Mesothelial cell of epicardium (in vitro differentiated cells): ENCODE data around the gene JSRP1. TPM values are rescaled to one million over a fixed set of nuclear protein-coding genes. Genes with fewer than 3 reads are reported as not detected.
A peak's percentile ranks its signal among the peaks of the same experiment; 100 is the strongest.

ENCODE experiments used
- DNase-seq, 2 experiments: peaks; one replicate each; pipeline ENCODE4 v3.0.0; 2021; ENCODE audit warnings: low spot score in 2 of 2; ENCODE audit not compliant: unreplicated experiment in 2 of 2
- H3K27ac Mint-ChIP-seq: 2 replicates; pipeline ENCODE4 v1.8.0; 2021; ENCODE audit warnings: mixed read lengths
- H3K27me3 Mint-ChIP-seq: 2 replicates; pipeline ENCODE4 v1.8.0; 2021; ENCODE audit warnings: low read depth, mixed read lengths
- H3K36me3 Mint-ChIP-seq: 2 replicates; pipeline ENCODE4 v1.8.0; 2021; ENCODE audit warnings: mixed read lengths
- H3K4me1 Mint-ChIP-seq: 2 replicates; pipeline ENCODE4 v1.8.0; 2021; ENCODE audit warnings: mixed read lengths
- H3K4me3 Mint-ChIP-seq: 2 replicates; pipeline ENCODE4 v1.8.0; 2021; ENCODE audit warnings: mild to moderate bottlenecking, moderate library complexity, mixed read lengths
- H3K9me3 Mint-ChIP-seq: 2 replicates; pipeline ENCODE4 v1.8.0; 2021; ENCODE audit warnings: mixed read lengths
- total RNA-seq: library from RNA; stranded (reverse); gene quantifications from 3 replicates; pipeline ENCODE4 v1.2.1, GENCODE V29; 2021
- TF ChIP-seq, protein P1 (sequence below): fragments of 200-600 bp; sonication (generic); IDR thresholded peaks from one replicate; pipeline ENCODE4 v1.5.0; 2021; ENCODE audit warnings: antibody characterized with exemption; ENCODE audit not compliant: unreplicated experiment

Gene JSRP1
- total RNA-seq, 1 donor from 2014 or later = 0.80 TPM

DNA sequence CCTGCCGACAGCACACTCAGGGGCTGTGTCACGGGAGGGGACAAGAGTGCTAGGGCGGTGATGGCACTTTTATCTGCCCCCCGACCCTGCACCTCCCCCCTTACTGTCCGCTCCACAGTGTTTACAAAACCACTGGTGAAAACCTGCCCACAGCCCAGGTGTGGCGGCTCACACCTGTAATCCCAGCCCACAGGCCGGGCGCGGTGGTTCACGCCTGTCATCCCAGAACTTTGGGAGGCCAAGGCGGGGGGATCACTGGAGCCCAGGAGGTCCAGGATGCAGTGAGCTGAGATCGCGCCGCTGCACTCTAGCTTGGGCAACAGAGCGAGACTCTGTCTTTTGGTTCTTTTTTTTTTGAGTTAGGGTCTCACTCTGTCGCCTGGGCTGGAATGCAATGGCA is 39.9 kb upstream of the JSRP1 start:
- H3K36me3 Mint-ChIP-seq = no peaks in the 10 kb centered on the region
- H3K27ac Mint-ChIP-seq = no peak overlapping the region
- no peak for DNase-seq
- H3K27me3 Mint-ChIP-seq = peaks cover 55% of the 10 kb centered on the region
- no peak overlapping the region for H3K4me3 Mint-ChIP-seq
- TF ChIP-seq, protein P1, sequence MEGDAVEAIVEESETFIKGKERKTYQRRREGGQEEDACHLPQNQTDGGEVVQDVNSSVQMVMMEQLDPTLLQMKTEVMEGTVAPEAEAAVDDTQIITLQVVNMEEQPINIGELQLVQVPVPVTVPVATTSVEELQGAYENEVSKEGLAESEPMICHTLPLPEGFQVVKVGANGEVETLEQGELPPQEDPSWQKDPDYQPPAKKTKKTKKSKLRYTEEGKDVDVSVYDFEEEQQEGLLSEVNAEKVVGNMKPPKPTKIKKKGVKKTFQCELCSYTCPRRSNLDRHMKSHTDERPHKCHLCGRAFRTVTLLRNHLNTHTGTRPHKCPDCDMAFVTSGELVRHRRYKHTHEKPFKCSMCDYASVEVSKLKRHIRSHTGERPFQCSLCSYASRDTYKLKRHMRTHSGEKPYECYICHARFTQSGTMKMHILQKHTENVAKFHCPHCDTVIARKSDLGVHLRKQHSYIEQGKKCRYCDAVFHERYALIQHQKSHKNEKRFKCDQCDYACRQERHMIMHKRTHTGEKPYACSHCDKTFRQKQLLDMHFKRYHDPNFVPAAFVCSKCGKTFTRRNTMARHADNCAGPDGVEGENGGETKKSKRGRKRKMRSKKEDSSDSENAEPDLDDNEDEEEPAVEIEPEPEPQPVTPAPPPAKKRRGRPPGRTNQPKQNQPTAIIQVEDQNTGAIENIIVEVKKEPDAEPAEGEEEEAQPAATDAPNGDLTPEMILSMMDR = no peak
- no peaks in the 10 kb centered on the region for H3K9me3 Mint-ChIP-seq
- H3K4me1 Mint-ChIP-seq = peaks cover 3% of the 10 kb centered on the region

DNA sequence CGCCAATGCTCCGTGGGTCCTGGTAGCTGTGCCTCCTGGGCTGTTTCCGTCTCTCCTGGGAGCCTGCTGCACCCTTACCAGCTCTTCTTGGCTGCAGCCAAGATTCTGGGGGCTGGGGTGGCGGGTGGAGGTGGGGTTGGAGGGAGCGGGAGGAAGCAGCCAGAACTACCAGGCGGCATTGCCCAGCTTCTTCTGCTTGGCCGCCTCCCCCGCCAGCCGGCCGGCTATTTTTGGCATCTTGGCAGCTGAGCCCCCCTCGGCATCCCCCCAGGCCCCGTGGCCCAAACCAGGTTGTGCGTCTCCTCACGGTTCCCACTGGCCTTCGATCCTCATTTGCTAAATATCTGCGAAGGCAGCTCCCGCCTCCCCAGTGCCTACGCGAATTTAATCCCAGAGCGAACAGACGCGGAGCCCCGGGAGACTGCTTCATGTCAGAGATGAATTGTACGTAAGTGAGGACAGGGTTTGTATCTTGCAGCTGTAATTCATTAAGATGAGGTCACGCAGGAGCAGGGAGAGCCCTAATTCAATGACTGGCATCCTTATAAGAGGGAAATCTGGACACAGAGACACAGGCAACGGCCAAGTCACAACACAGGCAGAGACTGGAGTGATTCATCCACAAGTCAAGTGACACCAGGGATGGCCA is 38.6 kb upstream of the JSRP1 start:
- TF ChIP-seq, protein P1 = no peak
- Mint-ChIP-seq H3K9me3 (no peaks in the 10 kb centered on the region), H3K4me1 (peaks cover 7% of the 10 kb centered on the region), H3K27ac (no peak overlapping the region), H3K36me3 (no peaks in the 10 kb centered on the region), H3K27me3 (peaks cover 61% of the 10 kb centered on the region), H3K4me3 (no peak overlapping the region)
- no peak for DNase-seq

DNA sequence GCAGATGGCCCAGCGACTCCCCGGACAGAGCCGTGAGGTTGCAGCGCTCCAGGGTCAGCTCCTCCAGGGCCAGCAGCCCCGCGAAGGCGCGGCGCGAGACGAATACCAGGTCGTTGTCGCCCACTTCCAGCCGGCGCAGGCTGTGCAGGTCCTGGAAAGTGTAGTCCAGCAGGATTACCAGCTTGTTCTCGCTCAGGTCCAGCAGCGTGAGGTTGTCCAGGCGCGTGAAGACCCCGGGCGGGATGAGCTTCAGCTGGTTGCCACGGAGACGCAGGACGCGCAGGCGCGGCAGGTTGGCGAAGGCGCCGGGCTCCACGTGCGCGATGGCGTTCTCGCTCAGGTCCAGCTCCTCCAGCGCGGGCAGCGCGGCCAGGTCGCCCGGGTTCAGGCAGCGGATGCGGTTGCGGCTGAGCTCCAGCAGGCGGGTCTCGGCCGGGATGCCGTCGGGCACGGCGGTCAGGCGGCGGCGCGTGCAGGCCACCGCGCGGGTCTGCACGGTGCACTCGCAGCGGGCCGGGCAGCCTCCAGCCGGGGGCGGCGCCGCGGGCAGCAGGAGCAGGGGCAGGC is 35.1 kb upstream of the JSRP1 start:
- Mint-ChIP-seq H3K4me1 (peaks cover 9% of the 10 kb centered on the region), H3K9me3 (no peaks in the 10 kb centered on the region), H3K36me3 (no peaks in the 10 kb centered on the region), H3K27ac (no peak overlapping the region), H3K4me3 (peak overlapping the region; percentile 49), H3K27me3 (peaks cover 89% of the 10 kb centered on the region)
- DNase-seq = peak in 1 of 2 experiments; percentile 75
- TF ChIP-seq, protein P1 = no peak

DNA sequence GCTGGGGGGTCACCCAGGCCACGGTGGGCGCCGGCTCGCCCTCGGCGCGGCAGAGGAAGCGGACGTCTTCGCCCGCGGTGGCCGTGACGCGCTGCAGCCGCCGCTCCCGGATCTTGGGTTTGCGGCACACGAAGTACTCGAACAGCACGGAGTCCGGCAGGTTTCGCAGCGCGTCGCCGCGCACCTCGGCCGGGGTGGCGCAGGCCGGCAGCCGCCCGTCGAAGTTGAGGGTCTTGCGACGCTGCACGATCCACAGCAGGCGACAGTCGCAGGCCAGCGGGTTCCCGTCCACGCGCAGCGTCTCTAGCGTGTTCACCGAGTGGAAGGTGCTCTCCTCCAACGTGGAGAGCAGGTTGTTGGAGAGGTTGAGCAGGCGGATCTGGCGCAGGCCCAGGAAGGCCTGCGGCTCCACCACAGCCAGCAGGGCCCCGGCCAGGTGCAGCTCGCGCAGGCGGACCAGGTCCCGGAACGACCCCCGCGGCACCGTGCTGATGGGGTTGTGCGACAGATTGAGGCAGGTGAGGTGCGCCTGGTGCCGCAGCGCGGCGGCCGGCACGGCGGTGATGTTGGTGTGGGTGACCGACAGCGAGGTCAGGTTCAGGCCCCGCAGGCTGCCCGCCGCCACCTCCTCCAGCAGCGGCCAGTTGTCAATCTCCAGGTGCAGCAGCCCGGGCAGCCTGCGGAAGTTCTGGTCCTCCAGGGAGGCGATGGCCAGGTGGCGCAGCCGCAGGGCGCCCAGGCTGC is 34.4 kb upstream of the JSRP1 start:
- Mint-ChIP-seq H3K27me3 (peaks cover 90% of the 10 kb centered on the region), H3K27ac (no peak overlapping the region), H3K4me1 (peaks cover 9% of the 10 kb centered on the region), H3K36me3 (no peaks in the 10 kb centered on the region), H3K9me3 (no peaks in the 10 kb centered on the region), H3K4me3 (peak overlapping the region; percentile 49)
- TF ChIP-seq, protein P1 = no peak
- DNase-seq = no peak

DNA sequence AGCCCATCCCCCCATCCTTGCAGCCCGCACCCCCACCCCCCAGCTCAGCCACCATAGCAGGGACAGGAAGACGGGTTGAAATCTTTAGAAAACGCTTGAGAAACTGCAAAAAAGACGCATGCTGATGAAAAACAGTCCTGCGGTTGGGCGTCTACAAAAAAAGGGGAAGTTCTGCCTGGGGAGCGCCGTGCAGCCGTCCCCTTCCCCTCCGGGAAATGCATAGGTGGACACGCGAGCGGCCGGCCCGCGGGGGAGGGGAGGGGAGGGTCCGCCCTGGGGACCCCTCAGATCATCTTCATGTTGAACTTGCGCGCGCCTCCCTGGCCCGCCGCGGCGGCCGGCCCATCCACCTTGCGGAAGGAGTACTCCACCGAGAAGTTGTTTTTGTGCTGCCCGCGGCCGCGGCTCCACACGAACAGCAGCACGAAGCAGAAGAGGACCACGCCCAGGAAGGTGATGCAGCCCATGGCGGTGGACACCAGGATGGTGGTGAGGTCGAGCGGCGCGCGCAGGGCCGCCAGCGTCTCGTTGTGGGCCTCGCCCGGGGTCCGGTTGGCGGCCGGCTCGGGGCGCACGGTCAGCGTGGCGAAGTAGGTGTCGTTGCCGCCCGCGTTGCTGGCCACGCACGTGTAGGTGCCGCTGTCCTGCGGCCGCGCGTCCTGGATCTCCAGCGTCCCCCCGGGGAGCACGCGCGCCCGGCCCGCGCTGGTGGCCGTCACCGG is 33.7 kb upstream of the JSRP1 start:
- H3K27me3 Mint-ChIP-seq = peaks cover 90% of the 10 kb centered on the region
- H3K4me3 Mint-ChIP-seq = peak overlapping the region; percentile 53

More for the DNA sequence above, 33.7 kb upstream of the JSRP1 start:
- H3K9me3 Mint-ChIP-seq = no peaks in the 10 kb centered on the region
- H3K36me3 Mint-ChIP-seq = no peaks in the 10 kb centered on the region
- peaks cover 7% of the 10 kb centered on the region for H3K4me1 Mint-ChIP-seq
- no peak overlapping the region for H3K27ac Mint-ChIP-seq
- TF ChIP-seq, protein P1 = no peak
- DNase-seq = no peak
